GM19023 (cell line): ENCODE results near the gene DBR1.

Experiments
- ATAC-seq: cut with Tn5 transposase; IDR thresholded peaks from one replicate; pipeline ENCODE4 v1.9.1; 2021; ENCODE audit warnings: mild to moderate bottlenecking, moderate library complexity; ENCODE audit not compliant: unreplicated experiment

The DBR1 gene

DNA sequence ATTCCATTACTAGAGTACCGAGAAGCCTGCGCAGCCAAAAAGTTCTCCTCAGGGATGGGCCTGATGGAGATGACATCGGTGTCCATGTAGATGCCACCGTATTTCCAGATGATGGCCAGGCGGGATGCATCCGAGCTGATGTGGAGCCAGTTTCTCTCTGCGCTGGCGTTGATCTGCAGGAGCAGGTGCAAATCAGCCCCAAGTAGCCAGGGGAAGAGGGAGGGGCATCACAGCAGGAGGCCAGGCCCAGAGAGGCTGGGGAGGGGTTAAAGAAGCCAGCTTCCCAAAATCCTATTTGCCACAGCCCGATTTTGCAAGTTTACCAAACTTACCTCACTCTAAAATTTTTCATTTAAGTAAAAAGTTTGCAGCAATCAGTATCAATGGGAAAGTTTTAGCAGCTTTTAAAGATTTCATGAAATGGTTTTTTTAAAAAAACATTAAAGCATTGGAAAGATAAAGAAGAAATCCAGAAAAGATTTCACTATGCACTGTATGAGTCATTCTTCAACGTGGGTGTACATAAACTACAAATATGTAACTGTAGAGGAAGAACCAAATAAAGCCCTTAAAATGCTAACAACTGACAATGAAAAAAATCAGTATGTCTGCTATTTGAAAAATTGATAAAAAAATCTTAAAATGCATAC is 49.9 kb downstream of the DBR1 start:
- ATAC-seq, result no peak

GRCh38 chr3:138124188-138124587 is 50.5 kb downstream of the DBR1 start:
- ATAC-seq, result no peak

- no peak for ATAC-seq
Measured at GRCh38 chr3:138119423-138119766, 55.3 kb downstream of the DBR1 start.

- ATAC-seq, result no peak
Measured at GRCh38 chr3:138118612-138119422, 55.9 kb downstream of the DBR1 start.

DNA sequence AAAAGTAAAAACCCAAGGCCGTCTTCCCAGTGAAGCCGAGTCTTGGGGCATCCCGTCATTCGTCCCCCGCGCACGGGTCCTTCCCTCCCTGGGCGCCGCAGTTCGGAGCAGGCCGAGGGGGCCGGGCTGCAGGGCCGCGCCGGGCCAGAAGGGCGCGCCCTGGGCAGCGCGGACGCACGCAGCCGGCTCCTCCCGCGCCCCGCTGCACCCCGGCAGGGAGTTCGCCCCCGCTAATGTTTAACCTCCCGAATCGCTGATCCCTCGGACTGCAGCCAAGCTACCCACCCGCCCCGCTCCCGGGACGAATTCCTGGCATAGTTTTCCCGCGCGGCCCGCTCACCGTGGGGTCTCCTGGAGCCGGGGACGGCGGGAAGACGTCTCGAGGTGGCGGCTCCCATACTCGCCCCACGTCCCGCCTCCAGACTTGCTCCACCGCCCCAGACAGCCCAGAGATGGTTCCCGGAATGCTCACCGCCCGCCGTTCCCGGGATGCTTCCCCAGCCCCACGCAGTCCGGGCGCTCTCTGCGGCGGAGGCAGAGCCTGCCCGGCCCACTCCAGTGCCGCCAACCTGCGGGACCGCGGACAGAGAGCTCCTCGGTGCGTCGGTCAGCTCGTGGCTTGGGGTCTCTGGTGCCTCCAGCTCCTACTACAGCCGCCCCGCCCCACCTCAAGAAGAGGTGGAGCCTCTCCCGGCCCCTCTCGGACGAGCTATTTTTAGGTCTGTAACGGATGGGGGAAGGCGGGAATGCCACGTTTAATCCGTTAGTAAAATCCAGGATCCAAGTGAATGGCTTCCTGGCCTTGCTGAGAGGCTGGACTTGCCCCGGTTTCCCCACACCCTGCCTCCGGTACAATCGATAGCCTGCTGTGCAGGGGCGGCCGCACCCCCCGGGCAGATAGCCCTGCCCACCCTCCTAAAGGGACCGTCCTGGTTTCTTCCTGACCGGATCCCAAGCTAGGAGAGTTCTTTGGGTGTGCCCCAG is 59.4 kb downstream of the DBR1 start, which contains the start of gene DZIP1L:
Gene DZIP1L, minus strand, starts transcription at position 621 of the 984 bp plus-strand sequence. CDS start 11,637 bp downstream, outside the sequence.
- peak; percentile 82 for ATAC-seq

DNA sequence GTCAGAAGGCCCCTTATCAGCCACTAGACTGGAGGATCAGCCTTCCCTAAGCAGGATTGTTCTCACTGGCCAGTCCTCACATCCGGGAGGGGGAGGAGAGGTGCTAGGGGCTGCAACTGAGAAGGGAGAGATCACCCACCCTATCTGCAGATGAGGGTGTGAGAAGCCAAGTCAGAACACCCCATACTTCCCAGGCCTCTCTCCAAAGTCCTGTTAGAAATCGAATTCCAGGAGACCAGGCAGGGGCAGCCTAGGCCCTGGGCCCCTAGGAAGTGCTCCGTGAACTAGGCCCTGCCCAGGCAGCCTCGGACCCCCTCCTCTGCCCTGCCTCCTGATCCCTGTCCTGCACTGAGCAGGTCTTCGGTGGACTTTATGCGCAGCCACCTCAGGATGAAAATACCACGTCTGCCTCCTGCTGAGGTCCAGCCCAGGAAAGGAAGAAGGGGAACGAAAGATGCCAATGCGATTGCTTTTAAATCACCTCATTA is 60.2 kb downstream of the DBR1 start:
- ATAC-seq, result no peak

- ATAC-seq, result no peak
Measured at GRCh38 chr3:138113326-138113725, 61.4 kb downstream of the DBR1 start.

GRCh38 chr3:138112362-138112761 is 62.4 kb downstream of the DBR1 start:
- no peak for ATAC-seq
